HG03565 (cell line): ENCODE measurements around the gene GLTPD2.

Source experiments
- ATAC-seq: cut with Tn5 transposase; IDR thresholded peaks from one replicate; pipeline ENCODE4 v1.9.1; 2021; ENCODE audit warnings: mild to moderate bottlenecking, moderate library complexity; ENCODE audit not compliant: unreplicated experiment

GLTPD2 gene

GRCh38 chr17:4788807-4789700 lies at the start of gene GLTPD2:
GLTPD2 (plus strand) TSS chr17:4788964; CDS start chr17:4789012, 48 bp downstream.
- ATAC-seq, result no peak

GRCh38 chr17:4739122-4740024 lies 49.4 kb upstream of the GLTPD2 start, which contains the start of the genes CXCL16 and ZMYND15:
CXCL16 (minus strand) TSS chr17:4739928; CDS start chr17:4739339, 589 bp downstream.
ZMYND15 (plus strand) TSS chr17:4739833; CDS start chr17:4740549, 716 bp downstream.
- no peak for ATAC-seq

- ATAC-seq, result no peak
Observed at GRCh38 chr17:4740025-4740351, 48.8 kb upstream of the GLTPD2 start.

GRCh38 chr17:4740584-4740983 lies 48.2 kb upstream of the GLTPD2 start:
- no peak for ATAC-seq

GRCh38 chr17:4741544-4741943 lies 47.2 kb upstream of the GLTPD2 start:
- no peak for ATAC-seq

GRCh38 chr17:4742133-4742532 lies 46.6 kb upstream of the GLTPD2 start:
- ATAC-seq, result no peak

- ATAC-seq, result no peak
Observed at GRCh38 chr17:4742629-4743028, 46.1 kb upstream of the GLTPD2 start.

GRCh38 chr17:4743216-4743615 lies 45.5 kb upstream of the GLTPD2 start:
- no peak for ATAC-seq

GRCh38 chr17:4743898-4744297 lies 44.9 kb upstream of the GLTPD2 start:
- no peak for ATAC-seq

GRCh38 chr17:4744999-4745969 lies 43.5 kb upstream of the GLTPD2 start:
- no peak for ATAC-seq

- no peak for ATAC-seq
Observed at GRCh38 chr17:4747847-4748246, 40.9 kb upstream of the GLTPD2 start.

GRCh38 chr17:4748686-4749085 lies 40.1 kb upstream of the GLTPD2 start:
- no peak for ATAC-seq

- no peak for ATAC-seq
Observed at GRCh38 chr17:4750606-4751005, 38.2 kb upstream of the GLTPD2 start.

GRCh38 chr17:4751932-4752331 lies 36.8 kb upstream of the GLTPD2 start:
- ATAC-seq, result no peak

- ATAC-seq, result no peak
Observed at GRCh38 chr17:4753392-4753791, 35.4 kb upstream of the GLTPD2 start.

GRCh38 chr17:4759776-4760236 lies 29.0 kb upstream of the GLTPD2 start:
- no peak for ATAC-seq

GRCh38 chr17:4764595-4764994 lies 24.2 kb upstream of the GLTPD2 start:
- ATAC-seq, result no peak

GRCh38 chr17:4766201-4766600 lies 22.6 kb upstream of the GLTPD2 start:
- ATAC-seq, result no peak

GRCh38 chr17:4766723-4767122 lies 22.0 kb upstream of the GLTPD2 start:
- no peak for ATAC-seq

- no peak for ATAC-seq
Observed at GRCh38 chr17:4768298-4768697, 20.5 kb upstream of the GLTPD2 start.
